ENCODE measurements around the gene VPS13A. TPM values are rescaled to one million over a fixed set of nuclear protein-coding genes. Genes with fewer than 3 reads are reported as not detected.

The VPS13A gene
- 24.1 and 38.2 TPM in 2 replicates for total RNA-seq

DNA sequence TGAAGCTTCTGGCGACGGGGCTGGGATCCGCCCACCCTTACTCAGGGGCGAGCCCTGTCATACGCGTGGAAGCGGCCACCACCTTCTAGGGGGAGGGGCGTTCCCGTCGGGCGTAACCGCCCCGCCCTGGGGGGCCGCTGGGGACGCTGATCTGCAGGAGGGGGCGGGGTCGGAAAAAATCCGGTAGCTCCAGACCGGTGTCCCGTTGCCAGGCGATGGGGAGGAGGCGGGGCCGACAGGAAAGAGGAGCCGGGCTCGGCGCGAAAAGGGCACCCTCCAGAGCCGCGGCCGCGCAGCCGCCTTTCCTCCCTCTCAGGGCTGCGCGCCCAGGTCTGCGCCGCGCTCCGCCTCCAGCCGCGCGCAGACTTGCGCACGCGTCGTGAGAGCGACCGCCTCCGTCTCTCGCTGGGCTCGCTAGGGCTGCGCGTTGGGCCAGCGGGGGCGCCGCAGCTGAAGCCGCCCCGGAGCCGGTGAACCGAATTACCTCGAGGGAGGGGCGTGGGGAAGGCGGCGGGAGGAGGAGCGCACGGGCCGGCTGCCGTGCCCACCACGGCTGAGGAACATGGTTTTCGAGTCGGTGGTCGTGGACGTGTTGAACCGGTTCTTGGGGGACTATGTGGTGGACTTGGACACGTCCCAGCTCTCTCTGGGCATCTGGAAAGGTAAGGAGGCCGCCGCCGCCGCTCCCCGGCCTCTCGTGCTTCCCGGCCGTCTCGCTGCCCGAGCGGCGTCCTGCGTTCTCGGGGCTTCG, at the start of gene VPS13A:
TSS of gene VPS13A (plus strand) at position 392 of the 751 bp plus-strand sequence. CDS start at position 563, 171 bp downstream.

Other genes with a start within 250 kb of the VPS13A start
- not detected in 2 replicates for gene FOXB2, start 157.9 kb upstream of the VPS13A start, total RNA-seq

Data from placental pericyte (primary cell).